Left ventricle myocardium superior (tissue), 1 donor: ENCODE results near the gene AK8. TPM values are rescaled to one million over a fixed set of nuclear protein-coding genes. Genes with fewer than 3 reads are reported as not detected.

Experiments used
- ATAC-seq: fragments of 200-7000 bp; cut with Tn5 transposase; one replicate; pipeline ENCODE4 v1.9.1; 2020; ENCODE audit warnings: mild to moderate bottlenecking, moderate library complexity
- DNase-seq: peaks from one replicate; pipeline ENCODE4 v3.0.0-alpha.2; 2020
- intact Hi-C: fragments of 100-400 bp; cut with micrococcal nuclease; formaldehyde crosslinking; loops from one replicate; pipeline ENCODE4 v1.11.0; 2022
- total RNA-seq: library from RNA; stranded (reverse); fragmentation: NEBNext Ultra II Directional; extraction: Animal tissue kit (Norgen Biotek cat#: 25700); gene quantifications from one replicate; pipeline ENCODE4 v1.2.1, GENCODE V29; 2021
- donor health status: DM: no; HTN: yes; CAD: no; lungs with severe emphysema.

AK8 gene
- total RNA-seq, 1 donor from 2014 or later, result 0.42 TPM

DNA sequence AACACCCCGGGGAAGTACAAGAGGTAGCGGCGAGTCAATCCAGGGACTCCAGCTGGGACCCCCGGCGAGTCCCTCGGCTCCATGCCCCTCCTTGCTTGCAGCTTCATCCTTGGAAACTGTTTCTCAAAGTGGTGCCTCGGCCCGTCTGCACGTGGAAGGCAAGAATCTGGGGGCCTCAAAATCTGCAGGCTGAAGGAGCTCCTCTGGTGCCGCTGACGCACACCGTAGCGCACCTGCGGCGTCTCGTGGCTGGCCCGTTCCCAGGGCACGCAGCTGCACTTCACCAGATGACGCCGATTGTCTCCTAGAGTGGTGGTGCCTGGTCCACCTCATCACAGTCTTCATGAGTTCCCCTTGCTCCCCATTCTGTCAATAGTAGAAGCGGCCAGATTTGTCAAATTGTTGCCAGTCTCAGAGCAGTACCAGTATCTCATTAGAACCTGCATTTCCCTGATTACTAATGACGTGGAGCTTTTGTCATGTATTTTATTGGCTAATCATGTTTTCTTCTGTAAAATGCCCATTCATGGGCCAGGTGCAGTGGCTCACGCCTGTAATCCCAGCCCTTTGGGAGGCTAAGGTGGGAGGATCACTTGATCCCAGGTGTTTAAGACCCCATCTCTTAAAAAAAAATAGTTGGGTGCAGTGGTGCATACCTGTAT is 169.2 kb downstream of the AK8 start:
- DNase-seq (no peak), ATAC-seq (no peak)
- intact Hi-C loops, result no loop called here

DNA sequence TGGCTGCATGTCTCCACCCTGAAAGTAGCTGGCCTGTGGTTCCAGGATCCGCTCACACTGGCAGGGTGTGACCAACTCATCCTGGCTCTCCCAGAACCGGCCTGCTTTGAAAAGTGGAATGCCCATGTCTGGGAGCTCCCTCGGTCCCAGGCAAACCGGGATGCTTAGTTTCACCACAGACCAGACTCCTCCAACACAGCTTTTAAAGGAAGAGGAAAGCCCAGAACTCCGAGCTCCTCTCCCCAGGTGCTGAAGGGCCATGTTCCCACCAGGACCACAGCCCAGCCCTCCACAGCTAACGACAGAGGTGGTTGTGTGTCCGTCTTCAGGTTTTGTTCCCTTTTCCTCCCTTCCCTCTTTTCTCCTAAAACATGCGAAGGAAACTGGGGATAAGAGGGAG is 169.8 kb downstream of the AK8 start:
- ATAC-seq, result no peak
- intact Hi-C loops, result no loop called here
- no peak for DNase-seq

DNA sequence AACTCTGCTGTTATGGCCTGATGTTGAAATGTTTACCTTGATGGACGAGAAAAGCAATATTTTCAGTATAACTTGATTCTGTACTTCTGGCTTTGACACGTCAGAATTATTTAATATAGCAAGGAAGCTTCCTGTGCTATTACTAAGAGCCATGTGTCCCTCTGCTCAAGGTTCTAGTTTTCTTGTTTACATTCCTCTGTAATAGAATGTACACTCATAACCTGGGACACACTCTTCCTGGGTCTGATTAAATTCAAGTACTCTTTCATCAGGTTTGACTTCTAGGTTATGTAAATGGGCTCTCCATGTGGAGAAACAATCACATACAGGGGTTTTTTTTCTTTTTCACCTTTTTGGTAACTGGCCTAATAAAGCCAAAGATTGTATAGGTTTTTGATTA is 174.7 kb downstream of the AK8 start:
- ATAC-seq (no peak), DNase-seq (no peak)
- intact Hi-C loops, result no loop called here

- DNase-seq (no peak), ATAC-seq (no peak)
- intact Hi-C loops, result no loop called here
These were observed 175.8 kb downstream of the AK8 start for GRCh38 chr9:132702254-132702653.

GRCh38 chr9:132699956-132700355 is 178.1 kb downstream of the AK8 start:
- intact Hi-C loops, result no loop called here
- no peak for ATAC-seq
- no peak for DNase-seq

GRCh38 chr9:132698989-132699388 is 179.1 kb downstream of the AK8 start:
- DNase-seq (no peak), ATAC-seq (no peak)
- intact Hi-C loops, result no loop called here

- DNase-seq (no peak), ATAC-seq (no peak)
- intact Hi-C loops, result no loop called here
These were observed 180.9 kb downstream of the AK8 start for GRCh38 chr9:132697230-132697629.

- no peak for DNase-seq
- intact Hi-C loops, result no loop called here
- no peak for ATAC-seq
These were observed 183.9 kb downstream of the AK8 start for GRCh38 chr9:132694144-132694543.

GRCh38 chr9:132690696-132691095 is 187.4 kb downstream of the AK8 start:
- no peak for DNase-seq
- intact Hi-C loops, result no loop called here
- no peak for ATAC-seq

DNA sequence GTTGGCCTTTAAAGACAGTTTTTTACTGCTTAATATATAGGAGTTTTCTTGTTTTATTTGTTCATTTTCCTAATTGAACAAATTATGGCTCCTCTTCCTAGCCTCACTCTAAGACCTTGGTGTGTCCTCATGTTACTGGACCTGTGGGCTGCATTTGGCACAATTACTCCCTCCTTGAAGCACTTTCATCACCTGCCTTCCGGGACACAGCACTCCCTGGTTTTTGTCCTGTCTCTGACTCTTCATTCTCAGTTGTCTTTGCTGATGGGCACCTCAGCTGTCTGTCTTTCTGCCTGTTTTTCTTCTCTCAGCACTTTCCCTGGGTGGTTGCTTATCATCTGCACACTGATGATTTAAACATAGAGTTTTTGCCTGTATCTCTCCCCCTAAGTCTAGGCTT is 194.2 kb downstream of the AK8 start:
- DNase-seq (no peak), ATAC-seq (peak; percentile 84)
- intact Hi-C loops, result no loop called here

GRCh38 chr9:132681561-132681960 is 196.5 kb downstream of the AK8 start:
- DNase-seq (no peak), ATAC-seq (no peak)
- intact Hi-C loops, result no loop called here

DNA sequence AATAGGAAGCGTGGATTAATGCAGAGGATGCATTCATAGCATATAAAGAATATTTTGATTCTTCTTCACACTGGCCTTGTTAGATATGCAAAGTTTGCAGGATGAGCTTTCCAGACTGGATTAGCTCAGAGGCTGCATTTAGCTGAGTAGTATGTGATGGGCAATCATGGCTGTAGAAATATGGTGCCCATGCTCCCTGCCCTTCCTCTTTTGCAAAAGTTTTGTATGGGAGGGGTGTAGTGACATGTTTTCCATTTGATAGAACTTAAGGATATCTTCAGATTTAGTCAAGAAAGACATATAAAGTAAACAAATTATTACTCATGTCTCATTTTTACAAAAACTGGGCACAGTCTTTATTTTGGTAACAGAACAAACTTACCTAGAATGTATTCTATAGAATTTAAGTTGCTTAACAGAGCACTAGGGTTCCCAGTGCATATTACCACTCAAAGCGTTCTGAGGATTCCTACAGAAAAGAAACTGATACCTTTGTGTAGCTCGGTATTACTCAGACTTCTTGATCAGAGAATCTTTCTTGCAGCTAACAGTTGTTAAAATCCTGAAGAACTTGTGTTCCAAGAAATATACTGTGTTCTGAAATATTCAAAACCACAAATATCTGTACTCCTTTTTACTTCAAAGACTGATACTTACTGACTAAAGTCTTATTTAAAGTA is 198.0 kb downstream of the AK8 start:
- DNase-seq, result no peak
- no peak for ATAC-seq
- intact Hi-C loops, result no loop called here

- DNase-seq (no peak), ATAC-seq (no peak)
- intact Hi-C loops, result no loop called here
These were observed 200.1 kb downstream of the AK8 start for GRCh38 chr9:132677976-132678375.

Other genes starting within 250 kb of the AK8 start
- gene DDX31, start 208.3 kb downstream of the AK8 start, total RNA-seq, result 5.8 TPM
- 9.9 TPM for gene GTF3C4, start 207.8 kb downstream of the AK8 start, total RNA-seq
- 4.4 TPM for gene SPACA9, start 614 bp upstream of the AK8 start, total RNA-seq
- 54.4 TPM for gene TSC1, start 66.3 kb upstream of the AK8 start, total RNA-seq
- gene GFI1B, start 100.4 kb upstream of the AK8 start, total RNA-seq, result 0.25 TPM
- gene GTF3C5, start 152.7 kb upstream of the AK8 start, total RNA-seq, result 60.8 TPM
- 7.2 TPM for gene CEL, start 183.7 kb upstream of the AK8 start, total RNA-seq
- 33.1 TPM for gene RALGDS, start 243.0 kb upstream of the AK8 start, total RNA-seq